CD4-positive, alpha-beta T cell (primary cell): Measurements from ENCODE around the gene KIF3B. TPM values are rescaled to one million over a fixed set of nuclear protein-coding genes. Genes with fewer than 3 reads are reported as not detected.

Experiments
- ATAC-seq: fragments of 200-7000 bp; cut with Tn5 transposase; one replicate; pipeline ENCODE4 v1.10.0; 2022; ENCODE audit warnings: mild to moderate bottlenecking; ENCODE audit not compliant: poor library complexity
- CTCF ChIA-PET: fragments of 350-600 bp; sonication (Branson Sonifier 250); formaldehyde crosslinking; loops from one replicate; lab custom pipeline; 2021; ENCODE audit warnings: antibody characterized with exemption, inconsistent platforms; lab: Charles Lee
- POLR2A ChIA-PET: fragments of 350-600 bp; sonication (Branson Sonifier 250); formaldehyde crosslinking; loops from one replicate; lab custom pipeline; 2021; ENCODE audit warnings: antibody characterized with exemption, inconsistent platforms; lab: Charles Lee
- DNase-seq, 14 experiments: peaks; one replicate each; pipeline ENCODE4 v3.0.0-alpha.2; 2013 to 2020; ENCODE audit warnings: mixed read lengths in 2 of 14
- H3K27ac ChIP-seq, 2 donors: one replicate each; pipeline versions ENCODE4 v1.5.1 to v1.7.0; 2013; ENCODE audit warnings: low read length in 2 of 2, low read depth in 1 of 2, mild to moderate bottlenecking in 1 of 2
- H3K27me3 ChIP-seq, 2 experiments: 1 replicate in 1 of 2; 2 replicates in 1 of 2; pipeline versions ENCODE4 v1.6.1 to v1.7.0; 2013; ENCODE audit warnings: low read length in 2 of 2, control low read depth in 1 of 2, mild to moderate bottlenecking in 1 of 2, moderate library complexity in 1 of 2; ENCODE audit not compliant: insufficient read depth in 2 of 2, control insufficient read depth in 1 of 2
- H3K36me3 ChIP-seq: one replicate; pipeline ENCODE4 v1.6.1; 2013; ENCODE audit warnings: low read length, control low read depth; ENCODE audit not compliant: insufficient read depth
- H3K4me1 ChIP-seq: one replicate; pipeline ENCODE4 v1.6.1; 2013; ENCODE audit warnings: low read length, control low read depth; ENCODE audit not compliant: insufficient read depth
- H3K4me3 ChIP-seq: one replicate; pipeline ENCODE4 v1.5.1; 2013; ENCODE audit warnings: mild to moderate bottlenecking, low read length, moderate library complexity
- H3K9me3 ChIP-seq, 2 experiments: 1 replicate in 1 of 2; 2 replicates in 1 of 2; pipeline versions ENCODE4 v1.6.1 to v1.7.0; 2013; ENCODE audit warnings: low read length in 2 of 2, mild to moderate bottlenecking in 2 of 2, control low read depth in 1 of 2, moderate library complexity in 1 of 2; ENCODE audit not compliant: control insufficient read depth in 1 of 2, insufficient read depth in 1 of 2
- H3K27ac Mint-ChIP-seq: one replicate; pipeline ENCODE4 v1.8.0; 2020; ENCODE audit warnings: mixed read lengths
- H3K27me3 Mint-ChIP-seq: one replicate; pipeline ENCODE4 v1.8.0; 2021; ENCODE audit warnings: mixed read lengths
- H3K36me3 Mint-ChIP-seq: one replicate; pipeline ENCODE4 v1.8.0; 2021; ENCODE audit warnings: low read depth, mixed read lengths
- H3K4me1 Mint-ChIP-seq: one replicate; pipeline ENCODE4 v1.8.0; 2021; ENCODE audit warnings: low read depth, mixed read lengths
- H3K4me3 Mint-ChIP-seq: one replicate; pipeline ENCODE4 v1.8.0; 2020; ENCODE audit warnings: mild to moderate bottlenecking, mixed read lengths
- H3K9me3 Mint-ChIP-seq: one replicate; pipeline ENCODE4 v1.8.0; 2020; ENCODE audit warnings: mixed read lengths
- intact Hi-C, 2 experiments: fragments of 100-400 bp; cut with DNase I in 1 of 2; cut with micrococcal nuclease in 1 of 2; formaldehyde crosslinking; loops; one replicate each; pipeline versions ENCODE4 v1.15.1 to v1.9.0; 2023 to 2025; cut with DNase I, micrococcal nuclease
- total RNA-seq, 174 experiments: library from RNA in 2 of 174; stranded (reverse) in 2 of 174; gene quantifications; one replicate each; pipeline ENCODE4 v1.2.3 and lab custom pipeline; 2021 to 2026
- TF ChIP-seq, protein P1 (sequence below): fragments of 200-600 bp; IDR thresholded peaks from one replicate; pipeline ENCODE4 v1.8.0; 2022; ENCODE audit warnings: antibody characterized with exemption, mild to moderate bottlenecking

The KIF3B gene
- total RNA-seq, 2 experiments from 2014 or later = 7.3 TPM

DNA sequence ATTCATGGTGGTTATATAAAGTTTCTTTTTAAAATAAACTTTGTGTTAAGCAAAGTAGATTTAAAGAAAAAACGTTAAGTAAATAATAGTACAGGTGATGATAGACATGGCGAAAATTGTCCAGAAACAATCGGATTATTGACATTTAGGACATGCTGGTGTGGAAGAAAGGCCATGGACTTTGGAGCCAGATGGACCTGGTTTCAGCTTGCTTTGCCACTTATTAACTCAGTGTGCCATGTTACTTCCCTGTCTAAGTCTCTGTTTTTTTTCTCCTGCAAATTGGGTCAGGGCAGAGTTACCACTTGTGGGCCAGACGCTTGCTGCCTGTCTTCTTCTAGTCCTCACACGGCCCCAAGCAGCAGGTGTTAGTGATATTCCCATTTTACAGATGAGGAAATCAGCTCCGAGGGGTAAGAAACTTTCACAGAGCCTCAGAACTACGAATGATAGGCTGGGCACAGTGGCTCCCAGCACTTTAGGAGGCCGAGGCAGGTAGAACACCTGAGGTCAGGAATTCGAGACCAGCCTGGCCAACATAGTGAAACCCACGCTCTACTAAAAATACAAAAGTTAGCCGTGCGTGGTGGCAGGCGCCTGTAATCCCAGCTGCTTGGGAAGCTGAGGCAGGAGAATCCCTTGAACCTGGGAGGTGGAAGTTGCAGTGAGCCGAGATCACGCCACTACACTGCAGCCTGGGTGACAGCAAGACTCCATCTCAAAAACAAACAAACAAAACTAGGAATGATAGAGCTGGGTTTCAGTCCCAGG lies 12.4 kb downstream of the KIF3B start:
- intact Hi-C loops = loop anchor here in 1 of 2 experiments (10.0 kb wide), 1 partner anchor 65 kb away; the partner anchor contains the start of gene ASXL1
- H3K9me3 Mint-ChIP-seq = no peaks in the 10 kb centered on the region
- H3K4me3 ChIP-seq = no peak overlapping the region
- H3K27me3 Mint-ChIP-seq = no peaks in the 10 kb centered on the region
- H3K9me3 ChIP-seq = no peaks in the 10 kb centered on the region
- no peak overlapping the region for H3K4me3 Mint-ChIP-seq
- no peak overlapping the region for H3K27ac ChIP-seq
- peaks cover 12% of the 10 kb centered on the region for H3K4me1 ChIP-seq
- no peak overlapping the region for H3K27ac Mint-ChIP-seq
- ChIA-PET CTCF (no interaction called here), POLR2A (no interaction called here)
- no peaks in the 10 kb centered on the region for H3K27me3 ChIP-seq
- no peak for ATAC-seq
- DNase-seq = no peak
- peaks cover 34% of the 10 kb centered on the region for H3K4me1 Mint-ChIP-seq
- H3K36me3 ChIP-seq = peaks cover 5% of the 10 kb centered on the region
- peaks cover 5% of the 10 kb centered on the region for H3K36me3 Mint-ChIP-seq
- TF ChIP-seq, protein P1, sequence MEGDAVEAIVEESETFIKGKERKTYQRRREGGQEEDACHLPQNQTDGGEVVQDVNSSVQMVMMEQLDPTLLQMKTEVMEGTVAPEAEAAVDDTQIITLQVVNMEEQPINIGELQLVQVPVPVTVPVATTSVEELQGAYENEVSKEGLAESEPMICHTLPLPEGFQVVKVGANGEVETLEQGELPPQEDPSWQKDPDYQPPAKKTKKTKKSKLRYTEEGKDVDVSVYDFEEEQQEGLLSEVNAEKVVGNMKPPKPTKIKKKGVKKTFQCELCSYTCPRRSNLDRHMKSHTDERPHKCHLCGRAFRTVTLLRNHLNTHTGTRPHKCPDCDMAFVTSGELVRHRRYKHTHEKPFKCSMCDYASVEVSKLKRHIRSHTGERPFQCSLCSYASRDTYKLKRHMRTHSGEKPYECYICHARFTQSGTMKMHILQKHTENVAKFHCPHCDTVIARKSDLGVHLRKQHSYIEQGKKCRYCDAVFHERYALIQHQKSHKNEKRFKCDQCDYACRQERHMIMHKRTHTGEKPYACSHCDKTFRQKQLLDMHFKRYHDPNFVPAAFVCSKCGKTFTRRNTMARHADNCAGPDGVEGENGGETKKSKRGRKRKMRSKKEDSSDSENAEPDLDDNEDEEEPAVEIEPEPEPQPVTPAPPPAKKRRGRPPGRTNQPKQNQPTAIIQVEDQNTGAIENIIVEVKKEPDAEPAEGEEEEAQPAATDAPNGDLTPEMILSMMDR = no peak

DNA sequence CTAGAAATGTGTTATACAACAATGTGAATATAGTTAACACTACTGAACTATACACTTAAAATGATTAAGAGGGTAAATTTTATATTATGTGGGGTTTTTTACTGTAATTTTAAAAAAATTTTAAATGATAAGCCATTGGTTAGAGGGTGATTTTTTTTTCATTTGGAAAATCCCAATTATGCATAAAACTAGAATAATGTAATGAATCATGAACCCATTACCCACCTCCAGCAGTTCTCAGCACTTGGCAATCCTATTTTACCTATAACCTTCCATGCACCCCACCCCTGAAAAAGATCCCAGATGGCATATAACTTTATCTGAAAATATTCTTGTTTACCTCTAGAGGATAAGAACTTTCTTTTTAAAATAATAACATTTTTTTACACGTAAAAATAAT lies 13.7 kb downstream of the KIF3B start:
- intact Hi-C loops = no loop called here
- Mint-ChIP-seq H3K36me3 (peaks cover 5% of the 10 kb centered on the region), H3K9me3 (no peaks in the 10 kb centered on the region), H3K27me3 (no peaks in the 10 kb centered on the region), H3K4me1 (peaks cover 23% of the 10 kb centered on the region), H3K27ac (no peak overlapping the region), H3K4me3 (no peak overlapping the region)
- Histone ChIP-seq H3K4me1 (peaks cover 2% of the 10 kb centered on the region), H3K36me3 (peaks cover 5% of the 10 kb centered on the region), H3K27ac (no peak overlapping the region), H3K4me3 (no peak overlapping the region), H3K27me3 (no peaks in the 10 kb centered on the region), H3K9me3 (no peaks in the 10 kb centered on the region)
- TF ChIP-seq, protein P1 = no peak
- ChIA-PET POLR2A (no interaction called here), CTCF (interaction anchor here (0.6 kb wide), 1 partner anchor 30 kb away, joined by 3 read pairs; no protein-coding TSS in a partner anchor)
- DNase-seq = no peak
- ATAC-seq = no peak

DNA sequence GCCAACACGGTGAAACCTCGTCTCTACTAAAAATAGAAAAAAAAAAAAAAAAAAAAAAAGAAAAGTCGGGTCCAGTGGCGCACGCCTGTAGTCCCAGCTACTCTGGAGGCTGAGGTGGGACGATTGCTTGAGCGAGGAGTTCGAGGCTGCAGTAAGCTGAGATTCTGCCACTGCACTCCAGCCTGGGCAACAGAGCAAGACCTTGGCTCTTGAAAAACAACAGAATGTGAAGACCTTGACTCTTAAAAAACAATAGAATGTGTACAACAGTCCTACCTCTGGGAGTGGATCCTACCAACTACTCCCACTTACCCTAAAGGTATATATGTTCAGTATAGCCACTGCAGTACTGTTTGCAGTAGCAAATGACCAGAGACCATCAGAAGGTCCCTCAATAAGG lies 15.1 kb downstream of the KIF3B start:
- ATAC-seq (no peak), DNase-seq (no peak)
- H3K27ac ChIP-seq = no peak overlapping the region
- H3K4me3 ChIP-seq = no peak overlapping the region
- CTCF ChIA-PET = no interaction called here
- H3K9me3 ChIP-seq = no peaks in the 10 kb centered on the region
- Mint-ChIP-seq H3K36me3 (peaks cover 5% of the 10 kb centered on the region), H3K9me3 (no peaks in the 10 kb centered on the region), H3K4me1 (peaks cover 22% of the 10 kb centered on the region), H3K27ac (no peak overlapping the region), H3K27me3 (no peaks in the 10 kb centered on the region), H3K4me3 (no peak overlapping the region)
- POLR2A ChIA-PET = no interaction called here
- H3K36me3 ChIP-seq = peaks cover 5% of the 10 kb centered on the region
- intact Hi-C loops = no loop called here
- no peaks in the 10 kb centered on the region for H3K27me3 ChIP-seq
- TF ChIP-seq, protein P1 = no peak
- H3K4me1 ChIP-seq = peaks cover 2% of the 10 kb centered on the region
